H1 (cell line): ENCODE measurements around the gene TEKT5. TPM values are rescaled to one million over a fixed set of nuclear protein-coding genes. Genes with fewer than 3 reads are reported as not detected.

Experiments used
- CTCF ChIA-PET: fragments of 300-600 bp; sonication (Branson Sonifier 250); formaldehyde crosslinking; loops from one replicate; lab custom pipeline; 2021; ENCODE audit not compliant: partially characterized antibody; lab: Charles Lee
- POLR2A ChIA-PET: fragments of 300-600 bp; sonication (Branson Sonifier 250); formaldehyde crosslinking; loops from one replicate; lab custom pipeline; 2021; ENCODE audit warnings: inconsistent platforms; ENCODE audit not compliant: partially characterized antibody; lab: Charles Lee
- DNase-seq, 2 experiments: peaks; one replicate each; pipeline versions ENCODE4 v3.0.0 to v3.0.0-alpha.2; 2010 to 2022; ENCODE audit warnings: low spot score in 2 of 2, low read depth in 1 of 2, mixed read lengths in 1 of 2
- FAIRE-seq: peaks from 2 replicates; lab custom pipeline; 2011; peaks lifted over from hg19 to GRCh38; lab: Jason Lieb, UNC
- H2AFZ ChIP-seq: 2 replicates; pipeline ENCODE4 v1.8.1; 2012; ENCODE audit warnings: low read length, inconsistent platforms
- H2AK5ac ChIP-seq: 2 replicates; pipeline ENCODE4 v1.6.1; 2013; ENCODE audit warnings: low read depth, low read length
- H2BK120ac ChIP-seq: replicated peaks from 2 replicates; pipeline ENCODE3; 2013; ENCODE audit warnings: low read depth, low read length, inconsistent platforms
- H2BK12ac ChIP-seq: 2 replicates; pipeline ENCODE4 v1.6.1; 2013; ENCODE audit warnings: low read depth, low read length
- H2BK15ac ChIP-seq: 2 replicates; pipeline ENCODE4 v1.6.1; 2013; ENCODE audit warnings: low read length
- H2BK20ac ChIP-seq: 2 replicates; pipeline ENCODE4 v1.6.1; 2013; ENCODE audit warnings: low read length
- H2BK5ac ChIP-seq: 2 replicates; pipeline ENCODE4 v1.6.1; 2013; ENCODE audit warnings: low read depth, low read length
- H3K14ac ChIP-seq: 2 replicates; pipeline ENCODE4 v1.6.1; 2013; ENCODE audit warnings: inconsistent platforms; ENCODE audit not compliant: insufficient read length
- H3K18ac ChIP-seq: 2 replicates; pipeline ENCODE4 v1.6.1; 2013; ENCODE audit warnings: low read length; ENCODE audit errors: extremely low read depth
- H3K23ac ChIP-seq: 2 replicates; pipeline ENCODE4 v1.6.1; 2013; ENCODE audit warnings: inconsistent platforms; ENCODE audit not compliant: insufficient read length
- H3K23me2 ChIP-seq: 2 replicates; pipeline ENCODE4 v1.6.1; 2013; ENCODE audit warnings: low read depth, low read length
- H3K27ac ChIP-seq: 2 replicates; pipeline ENCODE4 v1.6.1; 2011; ENCODE audit warnings: low read depth, low read length, inconsistent platforms
- H3K27me3 ChIP-seq, 4 experiments: replicated peaks in 1 of 4; 1 replicate in 1 of 4; 2 replicates in 3 of 4; pipeline versions ENCODE4 v1.6.1 to v1.8.1; 2011 to 2013; ENCODE audit warnings: low read length in 3 of 4, mild to moderate bottlenecking in 3 of 4, inconsistent platforms in 2 of 4, mixed read lengths in 2 of 4, moderate library complexity in 1 of 4; ENCODE audit not compliant: control insufficient read depth in 3 of 4, insufficient read depth in 3 of 4; ENCODE audit errors: extremely low read depth in 1 of 4
- H3K36me3 ChIP-seq, 4 experiments: 2 replicates each; pipeline versions ENCODE4 v1.6.1 to v1.8.1; 2011 to 2013; ENCODE audit warnings: mild to moderate bottlenecking in 4 of 4, low read length in 3 of 4, moderate library complexity in 2 of 4, control low read depth in 1 of 4, inconsistent platforms in 1 of 4; ENCODE audit not compliant: insufficient read depth in 4 of 4, control insufficient read depth in 2 of 4
- H3K4ac ChIP-seq: replicated peaks from 2 replicates; pipeline ENCODE3; 2013; ENCODE audit warnings: low read length, low read depth, mixed read lengths, inconsistent platforms; ENCODE audit not compliant: insufficient read length
- H3K4me1 ChIP-seq, 4 experiments: replicated peaks in 1 of 4; 1 replicate in 1 of 4; 2 replicates in 3 of 4; pipeline versions ENCODE4 v1.6.1 to v1.8.1; 2011 to 2013; ENCODE audit warnings: low read length in 3 of 4, inconsistent platforms in 2 of 4, mixed read lengths in 1 of 4; ENCODE audit not compliant: insufficient read depth in 4 of 4, control insufficient read depth in 3 of 4
- H3K4me2 ChIP-seq, 2 experiments: 2 replicates each; pipeline versions ENCODE4 v1.6.1 to v1.8.1; 2011 to 2013; ENCODE audit warnings: low read depth in 2 of 2, low read length in 2 of 2, control low read depth in 1 of 2, inconsistent platforms in 1 of 2, mild to moderate bottlenecking in 1 of 2; ENCODE audit not compliant: insufficient read depth in 1 of 2
- H3K4me3 ChIP-seq, 4 experiments: fragments of 200-600, 300-600 bp in 1 of 4; sonication (generic), shearing (Covaris generic), sonication (Bioruptor Twin) in 1 of 4; 2 replicates each; pipeline versions ENCODE4 v1.5.1 to v1.8.1; 2011 to 2016; ENCODE audit warnings: low read length in 4 of 4, low read depth in 3 of 4, control low read depth in 2 of 4, inconsistent platforms in 2 of 4, mild to moderate bottlenecking in 2 of 4, mixed read lengths in 1 of 4, moderate library complexity in 1 of 4; ENCODE audit not compliant: insufficient read depth in 2 of 4; ENCODE audit errors: extremely low read depth in 1 of 4
- H3K56ac ChIP-seq: replicated peaks from 2 replicates; pipeline ENCODE3; 2013; ENCODE audit warnings: low read depth, mild to moderate bottlenecking, mixed read lengths, low read length, inconsistent platforms; ENCODE audit not compliant: insufficient read length
- H3K79me1 ChIP-seq: 2 replicates; pipeline ENCODE4 v1.6.1; 2013; ENCODE audit warnings: low read depth, low read length, control low read depth
- H3K79me2 ChIP-seq, 2 experiments: 2 replicates each; pipeline versions ENCODE4 v1.6.1 to v1.8.1; 2012 to 2013; ENCODE audit warnings: low read length in 2 of 2, mild to moderate bottlenecking in 2 of 2, inconsistent platforms in 1 of 2; ENCODE audit not compliant: insufficient read depth in 2 of 2, control insufficient read depth in 1 of 2
- H3K9ac ChIP-seq, 4 experiments: replicated peaks in 1 of 4; 1 replicate in 1 of 4; 2 replicates in 3 of 4; pipeline versions ENCODE4 v1.6.1 to v1.8.1; 2011 to 2013; ENCODE audit warnings: low read depth in 3 of 4, low read length in 3 of 4, control low read depth in 2 of 4, mild to moderate bottlenecking in 2 of 4, moderate library complexity in 2 of 4, inconsistent platforms in 1 of 4; ENCODE audit errors: extremely low read depth in 1 of 4
- H3K9me3 ChIP-seq, 2 experiments: 2 replicates each; pipeline versions ENCODE4 v1.6.1 to v1.8.1; 2012 to 2013; ENCODE audit warnings: mild to moderate bottlenecking in 2 of 2, moderate library complexity in 2 of 2, control low read depth in 1 of 2, inconsistent platforms in 1 of 2, low read depth in 1 of 2, low read length in 1 of 2, mixed read lengths in 1 of 2; ENCODE audit not compliant: insufficient read depth in 2 of 2
- H4K20me1 ChIP-seq, 2 experiments: replicated peaks in 1 of 2; 2 replicates each; pipeline versions ENCODE3 to v1.8.1; 2011 to 2013; ENCODE audit warnings: inconsistent platforms in 2 of 2, low read length in 2 of 2, mild to moderate bottlenecking in 1 of 2; ENCODE audit not compliant: insufficient read depth in 2 of 2, control insufficient read depth in 1 of 2
- H4K5ac ChIP-seq: 2 replicates; pipeline ENCODE4 v1.6.1; 2013; ENCODE audit warnings: low read length, low read depth, mixed read lengths, inconsistent platforms; ENCODE audit not compliant: insufficient read length
- H4K8ac ChIP-seq: 2 replicates; pipeline ENCODE4 v1.8.0; 2013; ENCODE audit warnings: mild to moderate bottlenecking, moderate library complexity, low read length, inconsistent platforms; ENCODE audit not compliant: insufficient read depth; ENCODE audit errors: extremely low read depth
- H4K91ac ChIP-seq: replicated peaks from 2 replicates; pipeline ENCODE3; 2013; ENCODE audit warnings: low read length, mixed read lengths, inconsistent platforms; ENCODE audit not compliant: insufficient read length
- ASH2L ChIP-seq: fragments of 200-600, 300-600 bp; sonication (generic); IDR thresholded peaks from one replicate; pipeline ENCODE4 v1.7.1; 2017; ENCODE audit warnings: low read length
- CEBPB ChIP-seq: IDR thresholded peaks from 2 replicates; pipeline ENCODE4 v1.6.1; 2012; ENCODE audit warnings: low read depth, low read length
- CTBP2 ChIP-seq: IDR thresholded peaks from 2 replicates; pipeline ENCODE4 v1.7.0; 2011; ENCODE audit warnings: borderline replicate concordance, mild to moderate bottlenecking, moderate library complexity, mixed read lengths, low read length; ENCODE audit not compliant: insufficient read depth, insufficient read length
- EP300 ChIP-seq, 2 experiments: IDR thresholded peaks; 1 replicate in 1 of 2; 2 replicates in 1 of 2; pipeline ENCODE4 v1.6.1; 2011 to 2012; ENCODE audit warnings: low read depth in 2 of 2, low read length in 2 of 2, mild to moderate bottlenecking in 2 of 2, borderline replicate concordance in 1 of 2, inconsistent platforms in 1 of 2, moderate library complexity in 1 of 2
- JUN ChIP-seq: IDR thresholded peaks from 2 replicates; pipeline ENCODE4 v1.6.1; 2011; ENCODE audit warnings: low read depth, mild to moderate bottlenecking, improper control_type of control experiment, low read length
- KDM4A ChIP-seq: IDR thresholded peaks from one replicate; pipeline ENCODE4 v1.7.1; 2012; ENCODE audit warnings: low read depth, mild to moderate bottlenecking, moderate library complexity, low read length, inconsistent platforms; ENCODE audit not compliant: severe bottlenecking
- MAFK ChIP-seq: IDR thresholded peaks from 2 replicates; pipeline ENCODE4 v1.6.1; 2012; ENCODE audit warnings: low read depth, mild to moderate bottlenecking, improper control_type of control experiment, low read length
- POLR2A ChIP-seq, 2 experiments: IDR thresholded peaks; 1 replicate in 1 of 2; 2 replicates in 1 of 2; pipeline ENCODE4 v1.6.1; 2011; ENCODE audit warnings: low read depth in 2 of 2, low read length in 2 of 2, mild to moderate bottlenecking in 2 of 2; ENCODE audit errors: control extremely low read depth in 1 of 2
- RBBP5 ChIP-seq: IDR thresholded peaks from 2 replicates; pipeline ENCODE4 v1.7.1; 2012; ENCODE audit warnings: low read depth, mild to moderate bottlenecking, inconsistent platforms, low read length, moderate library complexity, borderline replicate concordance
- SIRT6 ChIP-seq: IDR thresholded peaks from one replicate; pipeline ENCODE4 v1.7.1; 2012; ENCODE audit warnings: low read length, inconsistent platforms
- SRF ChIP-seq: IDR thresholded peaks from 2 replicates; pipeline ENCODE4 v1.6.1; 2011; ENCODE audit warnings: mild to moderate bottlenecking, low read depth, low read length, moderate library complexity
- TCF12 ChIP-seq: IDR thresholded peaks from 2 replicates; pipeline ENCODE4 v1.6.1; 2011; ENCODE audit warnings: low read depth, mild to moderate bottlenecking, low read length
- YY1 ChIP-seq: IDR thresholded peaks from 2 replicates; pipeline ENCODE4 v1.6.1; 2011; ENCODE audit warnings: low read depth, mild to moderate bottlenecking, low read length
- ZNF274 ChIP-seq: IDR thresholded peaks from 2 replicates; pipeline ENCODE4 v1.7.0; 2012; ENCODE audit warnings: low read length, borderline replicate concordance; ENCODE audit errors: extremely low read depth
- WGBS, 2 experiments: shearing (Covaris generic) in 1 of 2; methylation state at CpG; one replicate each; pipeline versions ENCODE4 v1.1.6 to v1.1.7; 2013 to 2015; ENCODE audit warnings: low lambda C conversion rate in 2 of 2, mixed read lengths in 2 of 2, inconsistent platforms in 1 of 2, low coverage in 1 of 2, missing lambda C conversion rate in 1 of 2; ENCODE audit not compliant: insufficient replicate concordance in 2 of 2, insufficient coverage in 1 of 2, insufficient read length in 1 of 2; ENCODE audit errors: extremely low coverage in 1 of 2, missing lambda C conversion rate in 1 of 2; 5-methylcytosine and 5-hydroxymethylcytosine counted together
- polyA plus RNA-seq, 7 experiments: library from polyadenylated mRNA; depleted of rRNA in 3 of 7; stranded (reverse) in 5 of 7; unstranded in 2 of 7; fragments of >200 nt in 5 of 7; fragments of 200-250 nt in 2 of 7; gene quantifications; 1 replicate in 5 of 7; 2 replicates in 1 of 7; 4 replicates in 1 of 7; pipeline versions ENCODE4 v1.2.1 to v1.2.3, GENCODE V29; 2011 to 2013; ENCODE audit warnings: missing spikeins in 2 of 7, mixed read lengths in 2 of 7
- total RNA-seq: library from RNA; stranded (reverse); fragmentation: NEBNext Ultra II Directional; extraction: Animal tissue kit (Norgen Biotek cat#: 25700); gene quantifications from 2 replicates; pipeline ENCODE4 v1.2.1, GENCODE V29; 2021

TEKT5 gene
- total and polyA plus RNA-seq, 2 of the 8 experiments (the other 6 are each of a cell fraction or from before 2014, with no cell fraction given): 0.95 TPM; not detected in 1

DNA sequence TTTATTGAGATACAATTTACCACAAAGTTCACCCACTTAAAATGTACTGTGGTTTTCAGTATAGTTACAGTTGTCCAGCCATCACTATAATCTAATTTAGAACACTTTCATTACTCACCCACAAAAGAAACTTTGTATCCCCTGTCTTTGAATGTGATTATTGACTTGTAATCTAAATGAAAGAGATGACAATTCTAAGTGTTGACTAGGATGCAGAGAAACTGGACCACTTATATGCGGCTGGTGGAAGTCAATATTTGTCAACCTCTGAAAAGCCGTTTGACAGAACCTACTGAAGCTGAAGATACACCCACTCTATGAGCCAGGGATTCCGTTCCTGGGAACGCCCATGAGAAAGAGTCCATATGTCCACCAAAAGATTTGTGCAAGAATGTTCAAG lies 36.8 kb downstream of the TEKT5 start:
- no peak for FAIRE-seq
- TF ChIP-seq SIRT6 (no peak), SRF (no peak), TCF12 (no peak), RBBP5 (no peak), MAFK (no peak), ASH2L (no peak), CEBPB (no peak), JUN (no peak), CTBP2 (no peak), ZNF274 (no peak), YY1 (no peak), POLR2A (IDR thresholded peaks at IDR 0.05; ENCODE audit: control extremely low read depth in 1 of 2, low read depth in 2 of 2, low read length in 2 of 2) (no peak), KDM4A (no peak), EP300 (IDR thresholded peaks at IDR 0.05; ENCODE audit: borderline replicate concordance in 1 of 2, low read depth in 2 of 2, low read length in 2 of 2) (no peak)

More for the DNA sequence above, 36.8 kb downstream of the TEKT5 start:
- Histone ChIP-seq H3K27ac (no peak overlapping the region), H2BK5ac (no peak overlapping the region), H2BK20ac (no peak overlapping the region), H3K18ac (no peak overlapping the region), H2BK15ac (no peak overlapping the region), H3K23me2 (no peaks in the 10 kb centered on the region), H3K4me2 (no peak overlapping the region), H3K14ac (no peak overlapping the region), H4K5ac (no peak overlapping the region), H4K20me1 (no peaks in the 10 kb centered on the region), H2BK12ac (no peak overlapping the region), H3K27me3 (no peaks in the 10 kb centered on the region), H3K79me2 (no peaks in the 10 kb centered on the region), H2AK5ac (no peak overlapping the region), H3K9ac (no peak overlapping the region), H4K8ac (no peak overlapping the region), H3K4me3 (no peak overlapping the region), H3K4me1 (peaks cover 2 to 5% (median 2%) of the 10 kb centered on the region in 4 experiments; a peak in 6 of 7 replicates), H3K79me1 (no peaks in the 10 kb centered on the region), H3K56ac (no peak overlapping the region), H2AFZ (no peak overlapping the region), H3K23ac (no peak overlapping the region), H3K4ac (no peak overlapping the region), H3K36me3 (no peaks in the 10 kb centered on the region; a peak in 1 of 8 replicates), H2BK120ac (no peak overlapping the region), H3K9me3 (peaks cover 6 to 7% of the 10 kb centered on the region in 2 experiments; a peak in 3 of 4 replicates), H4K91ac (no peak overlapping the region)
- DNase-seq: no peak
- CTCF ChIA-PET: interaction anchor here (0.6 to 0.8 kb wide), 3 partner anchors 78 to 138 kb away, joined by 3 to 5 read pairs (median 3); partner anchors contain the start of gene EMP2
- POLR2A ChIA-PET: no interaction called here
- WGBS, 2 experiments: 92% methylated on average over 4 of the region's 4 CpGs; no CpG with 5 or more reads in 1 of the 2 experiments
